ENCODE results near the gene SIPA1L3.
"Not testable (repeated sequence)": the region's sequence is repeated elsewhere in the genome, so short reads cannot be mapped to it uniquely, and the experiment has no call there.

SIPA1L3 gene

GRCh38 chr19:37920591-37921450 lies 13.8 kb downstream of the SIPA1L3 start:
- peak; percentile 42 for DNase-seq

- DNase-seq = not testable (repeated sequence)
Observed at GRCh38 chr19:37924573-37924972, 17.6 kb downstream of the SIPA1L3 start.

DNA sequence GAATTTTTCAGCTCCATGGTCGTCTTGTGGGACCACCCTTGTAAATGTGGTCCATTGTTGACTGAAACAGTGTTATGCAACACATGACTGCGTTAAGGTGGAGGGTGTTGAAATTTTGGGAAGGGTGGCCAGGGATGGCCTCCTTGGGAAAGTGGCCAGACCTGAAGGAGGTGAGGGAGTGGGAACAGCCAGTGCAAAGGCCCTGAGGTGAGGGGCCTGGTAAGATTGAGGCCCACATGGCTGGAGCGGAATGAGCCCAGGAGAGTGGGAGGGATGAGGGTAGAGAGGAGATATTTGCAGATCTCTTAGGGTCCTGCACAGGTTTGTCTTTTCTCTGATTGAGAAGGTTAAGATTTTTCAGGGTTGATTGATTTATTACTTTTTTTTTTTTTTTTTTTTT lies 18.2 kb downstream of the SIPA1L3 start:
- no peak for DNase-seq

DNA sequence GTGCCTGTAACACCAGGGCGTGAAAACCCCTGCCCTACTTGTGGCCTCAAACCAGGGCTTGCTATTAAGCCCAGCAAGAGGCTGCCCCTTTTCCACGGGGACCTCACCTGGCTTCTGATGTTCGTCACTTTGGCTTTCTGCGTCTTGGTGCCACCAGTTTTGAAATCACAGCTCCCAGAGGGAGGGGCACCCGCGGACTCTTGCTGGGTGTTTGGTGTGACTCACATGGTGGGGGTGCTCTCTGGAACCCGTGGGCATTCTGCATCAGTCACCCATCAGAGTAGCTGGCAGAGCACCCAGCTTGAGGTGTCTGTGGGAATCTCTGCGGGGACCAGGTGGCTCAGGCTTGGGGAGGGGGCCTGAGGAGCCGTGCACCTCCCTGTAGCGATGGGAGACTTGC lies 19.2 kb downstream of the SIPA1L3 start:
- DNase-seq = no peak

DNA sequence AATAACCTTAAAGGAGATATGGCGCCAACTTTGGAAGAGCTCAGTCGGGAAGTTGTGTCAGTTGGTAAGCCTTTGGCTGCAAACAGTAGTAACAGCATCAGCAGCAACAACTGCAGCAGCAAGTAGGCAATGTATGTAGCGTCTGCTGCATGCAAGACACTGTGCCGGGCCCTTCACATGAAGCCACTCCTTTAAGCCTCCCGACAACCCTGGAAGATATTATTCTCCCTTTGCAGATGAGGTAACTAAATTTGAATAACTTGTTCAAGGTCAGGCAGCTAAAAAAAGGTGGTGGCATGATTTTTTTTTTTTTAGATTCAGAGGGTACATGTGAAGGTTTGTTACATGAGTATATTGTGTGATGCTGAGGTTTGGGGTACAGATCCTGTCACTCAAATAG lies 19.7 kb downstream of the SIPA1L3 start:
- DNase-seq = no peak

GRCh38 chr19:37928527-37929286 lies 21.7 kb downstream of the SIPA1L3 start:
- DNase-seq = peak; percentile 70

- no peak for DNase-seq
Observed at GRCh38 chr19:37929355-37929923, 22.4 kb downstream of the SIPA1L3 start.

- no peak for DNase-seq
Observed at GRCh38 chr19:37930416-37930815, 23.4 kb downstream of the SIPA1L3 start.

GRCh38 chr19:37931881-37932655 lies 25.1 kb downstream of the SIPA1L3 start:
- DNase-seq = peak; percentile 81

DNA sequence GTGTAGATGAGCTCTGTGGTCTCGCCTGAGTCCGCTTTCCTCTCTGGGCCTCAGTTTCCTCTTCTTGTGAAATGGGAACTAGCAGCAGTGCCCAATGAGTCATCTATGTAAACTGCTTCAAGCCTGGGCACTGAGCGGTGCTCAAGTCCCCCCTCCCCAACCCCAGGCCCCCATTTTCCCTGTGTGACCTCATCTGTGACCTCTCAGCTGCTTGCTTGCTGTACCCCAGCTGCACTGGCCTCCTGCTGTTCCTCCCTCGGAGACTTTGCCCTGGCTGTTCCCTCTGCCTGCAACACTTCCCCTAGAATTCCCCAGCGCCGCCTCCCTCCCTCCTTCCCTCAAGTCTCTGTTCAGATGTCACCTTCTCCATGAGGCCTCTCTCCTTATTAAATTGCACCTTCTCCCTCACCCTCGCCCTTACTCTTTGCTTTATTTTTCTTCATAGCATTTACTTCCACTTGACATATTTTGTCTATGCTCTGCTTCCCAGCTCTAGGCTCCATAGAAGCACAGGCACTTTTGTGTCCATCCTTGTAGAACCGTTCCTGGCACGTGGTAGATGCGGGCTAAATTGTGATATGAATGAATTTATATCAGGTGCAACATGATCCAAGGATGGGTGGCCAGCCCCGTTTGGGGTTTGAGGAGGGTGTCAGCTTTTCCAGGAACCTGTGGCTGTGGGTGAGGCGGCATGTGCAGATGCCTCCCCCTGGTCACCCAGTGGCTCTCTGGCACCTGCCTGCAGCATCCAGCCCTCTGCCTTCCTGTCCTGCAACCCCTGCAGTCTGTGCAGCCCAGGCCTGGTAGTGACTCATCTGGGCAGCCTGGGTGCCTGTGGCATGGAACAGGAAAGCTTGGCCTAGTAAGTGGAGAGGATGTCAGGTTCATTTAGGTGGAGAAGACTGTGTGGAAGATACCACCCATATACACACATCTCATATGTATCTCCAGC lies 26.3 kb downstream of the SIPA1L3 start:
- peak; percentile 23 for DNase-seq

GRCh38 chr19:37933937-37934358 lies 26.9 kb downstream of the SIPA1L3 start:
- no peak for DNase-seq

DNA sequence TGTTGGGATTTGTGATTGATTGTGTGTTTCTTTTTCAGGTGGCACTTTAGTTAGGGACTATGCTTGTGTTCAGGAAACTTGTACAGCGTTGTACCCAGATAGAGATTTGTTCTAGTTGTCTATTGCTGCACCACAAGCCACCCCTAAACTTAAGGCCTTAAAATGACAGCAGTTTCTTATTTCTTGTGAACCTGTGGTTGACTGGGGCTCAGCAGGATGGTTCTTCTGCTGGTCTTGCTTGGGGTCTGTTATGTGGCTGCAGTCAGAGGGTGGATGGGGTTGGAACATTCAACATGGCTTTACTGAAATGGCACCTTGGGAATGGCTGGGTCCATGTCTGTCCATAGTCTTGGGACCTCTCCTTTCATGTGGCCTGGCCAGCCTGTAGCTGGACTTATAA lies 28.3 kb downstream of the SIPA1L3 start:
- no peak for DNase-seq

GRCh38 chr19:37936166-37936565 lies 29.2 kb downstream of the SIPA1L3 start:
- DNase-seq = no peak

- DNase-seq = no peak
Observed at GRCh38 chr19:37936886-37937285, 29.9 kb downstream of the SIPA1L3 start.

- DNase-seq = peak; percentile 42
Observed at GRCh38 chr19:37938353-37938752, 31.3 kb downstream of the SIPA1L3 start.

DNA sequence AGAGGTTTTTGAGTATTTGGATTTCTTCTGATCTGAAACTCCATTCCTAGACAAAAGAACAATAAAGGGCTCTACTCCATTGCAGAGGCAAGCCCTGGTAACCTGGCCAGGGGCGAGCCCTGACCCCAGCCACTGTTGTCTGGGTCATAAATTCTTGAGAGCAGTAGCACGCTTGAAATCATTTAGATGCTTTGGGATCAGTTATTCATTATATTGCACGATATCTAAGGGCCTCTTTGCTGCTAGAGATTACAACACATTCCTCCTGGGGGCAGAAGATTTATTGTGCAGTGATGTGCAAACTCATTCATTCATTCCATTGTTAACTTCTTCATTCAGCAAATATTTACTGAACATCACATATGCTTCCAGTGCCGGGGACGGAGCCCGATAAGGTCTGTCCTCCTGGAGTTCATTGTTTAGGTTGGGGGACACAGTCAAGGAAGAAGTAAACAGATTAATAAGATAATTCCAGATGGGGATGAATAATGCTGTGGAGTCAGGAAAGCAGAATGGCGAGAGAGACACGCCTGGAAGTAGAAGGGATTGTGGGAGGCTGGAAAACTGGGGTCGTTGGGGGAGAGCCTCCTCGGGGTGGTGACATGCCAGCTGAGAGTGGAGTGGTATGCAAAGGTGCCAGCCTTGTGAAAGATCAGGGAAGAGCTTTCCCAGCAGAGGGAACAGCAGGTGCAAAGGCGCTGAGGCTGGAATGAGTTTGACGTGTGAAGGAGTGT lies 34.9 kb downstream of the SIPA1L3 start:
- DNase-seq = no peak

DNA sequence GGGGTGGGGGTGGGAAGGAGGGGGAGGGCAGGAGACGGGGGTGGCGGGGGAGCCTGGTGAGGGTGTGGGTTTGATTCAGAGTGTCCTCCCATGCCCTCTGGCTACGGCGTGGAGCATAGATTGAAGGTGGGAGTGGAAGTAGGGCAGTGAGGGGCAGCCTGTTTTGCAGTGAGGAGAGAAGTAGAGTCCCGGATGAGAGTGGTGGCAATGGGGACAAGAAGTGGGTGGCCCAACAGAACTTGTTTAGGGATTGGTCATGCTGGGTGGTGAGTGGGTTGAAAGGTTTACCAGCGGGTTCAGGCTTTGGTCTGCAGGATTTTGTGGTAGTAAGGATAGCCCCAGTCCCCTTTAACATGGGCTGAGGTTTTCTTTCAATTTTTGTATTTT lies 35.5 kb downstream of the SIPA1L3 start:
- DNase-seq = no peak

DNA sequence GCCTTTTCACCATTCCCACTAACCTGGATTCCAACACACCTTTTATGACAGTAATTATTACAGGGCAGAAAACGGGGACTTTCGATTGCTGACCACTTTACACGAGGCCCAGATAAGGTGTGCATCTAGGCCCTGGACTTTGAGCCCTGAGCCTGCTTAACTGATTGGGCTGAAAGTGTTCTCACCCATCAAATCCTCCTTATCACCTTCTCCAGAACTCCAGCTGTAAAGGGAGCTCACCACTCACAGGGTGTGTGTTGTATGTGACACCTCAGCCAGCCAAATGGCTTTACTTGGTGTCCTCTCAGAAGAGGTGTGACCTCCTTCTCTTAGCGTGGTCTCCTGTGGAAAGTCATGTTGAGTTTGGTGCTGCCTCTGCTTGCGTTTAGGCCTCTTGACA lies 36.5 kb downstream of the SIPA1L3 start:
- peak; percentile 68 for DNase-seq

- no peak for DNase-seq
Observed at GRCh38 chr19:37946132-37946531, 39.1 kb downstream of the SIPA1L3 start.

DNA sequence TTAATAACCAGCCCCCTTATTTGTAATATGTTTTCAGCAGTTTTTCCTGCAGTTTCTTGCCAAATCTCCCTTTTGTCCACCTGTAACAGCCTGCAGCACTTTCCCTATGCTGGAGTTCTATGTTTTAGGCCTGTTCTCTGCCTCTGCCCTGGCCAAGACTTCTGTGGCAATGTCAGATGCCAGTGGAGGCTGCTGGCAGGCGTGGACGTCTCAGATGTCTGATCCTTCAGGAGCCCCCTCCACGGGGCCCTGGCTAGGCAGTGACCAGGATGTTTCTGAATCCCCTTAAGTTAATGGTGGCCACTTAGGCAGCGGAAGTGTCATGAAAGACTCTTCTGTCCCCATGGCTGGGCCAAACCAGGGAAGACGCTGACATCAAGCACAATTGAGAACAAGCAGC lies 40.8 kb downstream of the SIPA1L3 start:
- no peak for DNase-seq

GRCh38 chr19:37948362-37948761 lies 41.4 kb downstream of the SIPA1L3 start:
- no peak for DNase-seq
